ENCODE data around the gene NLRP10. TPM values are rescaled to one million over a fixed set of nuclear protein-coding genes. Genes with fewer than 3 reads are reported as not detected.

The NLRP10 gene
- total RNA-seq, 1 experiment from 2014 or later = not detected

GRCh38 chr11:8011981-8012444, 46.8 kb upstream of the NLRP10 start:
- Mint-ChIP-seq H3K4me1 (peaks cover 21 to 23% of the 10 kb centered on the region in 2 experiments), H3K4me3 (no peak overlapping the region), H3K27me3 (ENCODE audit: low read depth) (peaks cover 51% of the 10 kb centered on the region), H3K36me3 (ENCODE audit: insufficient read depth in 1 of 3, low read depth in 3 of 3) (no peaks in the 10 kb centered on the region; a peak in 1 of 7 replicates), H3K9me3 (no peaks in the 10 kb centered on the region), H3K27ac (no peak overlapping the region)
- Histone ChIP-seq H2BK20ac (ENCODE audit: low read depth, low read length, poor library complexity, severe bottlenecking) (no peak overlapping the region), H3K79me1 (ENCODE audit: insufficient read depth, low read depth, low read length, poor library complexity, severe bottlenecking) (no peaks in the 10 kb centered on the region), H4K8ac (replicated peaks; ENCODE audit: insufficient read length, low read depth, low read length) (no peak overlapping the region), H3K56ac (ENCODE audit: insufficient read length, low read depth, low read length) (no peak overlapping the region), H4K20me1 (ENCODE audit: control insufficient read depth, insufficient read depth, insufficient read length) (no peaks in the 10 kb centered on the region), H3K23ac (ENCODE audit: insufficient read length, low read depth, low read length) (no peak overlapping the region), H2BK120ac (ENCODE audit: low read depth, low read length, poor library complexity, severe bottlenecking) (no peak overlapping the region), H3K4me1 (ENCODE audit: insufficient read depth, low read length) (peaks cover 5% of the 10 kb centered on the region), H3K4me2 (ENCODE audit: insufficient read depth, insufficient read length, low read length) (no peak overlapping the region), H2AK5ac (ENCODE audit: insufficient read length, low read length) (no peak overlapping the region), H3K27ac (ENCODE audit: insufficient read length, low read depth, low read length) (no peak overlapping the region), H3K9ac (ENCODE audit: extremely low read depth, insufficient read length, low read length) (no peak overlapping the region), H2BK12ac (ENCODE audit: insufficient read length, low read depth, low read length) (no peak overlapping the region), H4K5ac (ENCODE audit: insufficient read length, low read depth, low read length) (no peak overlapping the region), H2BK15ac (ENCODE audit: low read depth, low read length) (no peak overlapping the region), H3K18ac (ENCODE audit: insufficient read length, low read depth, low read length) (no peak overlapping the region), H3K27me3 (ENCODE audit: insufficient read depth, low read length) (peaks cover 9% of the 10 kb centered on the region; the same call in 1 of the 2 replicates), H3K79me2 (ENCODE audit: insufficient read depth, low read length) (no peaks in the 10 kb centered on the region), H2BK5ac (ENCODE audit: insufficient read length, low read length) (no peak overlapping the region), H3K9me3 (ENCODE audit: control insufficient read depth, low read depth, low read length) (no peaks in the 10 kb centered on the region), H4K91ac (ENCODE audit: insufficient read length, low read depth, low read length) (no peak overlapping the region), H2AFZ (ENCODE audit: low read length) (no peak overlapping the region), H3K23me2 (ENCODE audit: insufficient read length, low read depth, low read length, poor library complexity, severe bottlenecking) (no peaks in the 10 kb centered on the region), H3T11ph (ENCODE audit: low read length) (no peak overlapping the region), H3K4ac (ENCODE audit: low read depth, low read length) (no peak overlapping the region), H3K14ac (ENCODE audit: insufficient read depth, low read length) (no peak overlapping the region)
- no CpG with 5 or more reads among the region's 4 CpGs for WGBS (ENCODE audit: extremely low coverage, insufficient read length, low lambda C conversion rate)
- TF ChIP-seq CTCF (conservative IDR thresholded peaks at IDR 0.05) = no peak
- DNase-seq = no peak
